ENCODE measurements around the gene SERPINA1. TPM values are rescaled to one million over a fixed set of nuclear protein-coding genes. Genes with fewer than 3 reads are reported as not detected.

SERPINA1 gene
- total and polyA plus RNA-seq, 10 of the 15 experiments (the other 5 are each of a cell fraction or from before 2014, with no cell fraction given): 0.16 to 6.6 (median 0.53) TPM

DNA sequence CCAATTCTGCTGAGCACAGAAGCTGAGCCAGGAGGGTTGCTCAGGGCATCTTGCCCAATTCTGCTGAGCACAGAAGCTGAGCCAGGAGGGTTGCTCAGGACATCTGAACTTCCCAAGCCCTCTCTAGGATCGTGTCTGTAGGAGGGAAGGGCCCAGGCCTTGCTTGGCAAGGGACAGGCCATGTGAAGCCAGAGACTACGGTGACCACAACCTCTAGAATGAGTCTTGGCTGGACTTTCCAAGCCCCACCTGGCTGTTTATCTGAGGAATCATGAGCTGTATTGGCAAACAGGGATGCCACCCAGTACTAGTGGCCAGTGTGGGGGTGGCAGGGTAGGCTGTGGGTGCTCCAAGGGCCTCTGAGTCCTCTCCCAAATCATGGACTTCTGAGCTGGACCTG lies 57.5 kb downstream of the SERPINA1 start (continued):
- TF ChIP-seq, protein P1, sequence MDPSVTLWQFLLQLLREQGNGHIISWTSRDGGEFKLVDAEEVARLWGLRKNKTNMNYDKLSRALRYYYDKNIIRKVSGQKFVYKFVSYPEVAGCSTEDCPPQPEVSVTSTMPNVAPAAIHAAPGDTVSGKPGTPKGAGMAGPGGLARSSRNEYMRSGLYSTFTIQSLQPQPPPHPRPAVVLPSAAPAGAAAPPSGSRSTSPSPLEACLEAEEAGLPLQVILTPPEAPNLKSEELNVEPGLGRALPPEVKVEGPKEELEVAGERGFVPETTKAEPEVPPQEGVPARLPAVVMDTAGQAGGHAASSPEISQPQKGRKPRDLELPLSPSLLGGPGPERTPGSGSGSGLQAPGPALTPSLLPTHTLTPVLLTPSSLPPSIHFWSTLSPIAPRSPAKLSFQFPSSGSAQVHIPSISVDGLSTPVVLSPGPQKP (IDR thresholded peaks at IDR 0.05; ENCODE audit: low read depth, low read length): no peak
- TF ChIP-seq, protein P2, sequence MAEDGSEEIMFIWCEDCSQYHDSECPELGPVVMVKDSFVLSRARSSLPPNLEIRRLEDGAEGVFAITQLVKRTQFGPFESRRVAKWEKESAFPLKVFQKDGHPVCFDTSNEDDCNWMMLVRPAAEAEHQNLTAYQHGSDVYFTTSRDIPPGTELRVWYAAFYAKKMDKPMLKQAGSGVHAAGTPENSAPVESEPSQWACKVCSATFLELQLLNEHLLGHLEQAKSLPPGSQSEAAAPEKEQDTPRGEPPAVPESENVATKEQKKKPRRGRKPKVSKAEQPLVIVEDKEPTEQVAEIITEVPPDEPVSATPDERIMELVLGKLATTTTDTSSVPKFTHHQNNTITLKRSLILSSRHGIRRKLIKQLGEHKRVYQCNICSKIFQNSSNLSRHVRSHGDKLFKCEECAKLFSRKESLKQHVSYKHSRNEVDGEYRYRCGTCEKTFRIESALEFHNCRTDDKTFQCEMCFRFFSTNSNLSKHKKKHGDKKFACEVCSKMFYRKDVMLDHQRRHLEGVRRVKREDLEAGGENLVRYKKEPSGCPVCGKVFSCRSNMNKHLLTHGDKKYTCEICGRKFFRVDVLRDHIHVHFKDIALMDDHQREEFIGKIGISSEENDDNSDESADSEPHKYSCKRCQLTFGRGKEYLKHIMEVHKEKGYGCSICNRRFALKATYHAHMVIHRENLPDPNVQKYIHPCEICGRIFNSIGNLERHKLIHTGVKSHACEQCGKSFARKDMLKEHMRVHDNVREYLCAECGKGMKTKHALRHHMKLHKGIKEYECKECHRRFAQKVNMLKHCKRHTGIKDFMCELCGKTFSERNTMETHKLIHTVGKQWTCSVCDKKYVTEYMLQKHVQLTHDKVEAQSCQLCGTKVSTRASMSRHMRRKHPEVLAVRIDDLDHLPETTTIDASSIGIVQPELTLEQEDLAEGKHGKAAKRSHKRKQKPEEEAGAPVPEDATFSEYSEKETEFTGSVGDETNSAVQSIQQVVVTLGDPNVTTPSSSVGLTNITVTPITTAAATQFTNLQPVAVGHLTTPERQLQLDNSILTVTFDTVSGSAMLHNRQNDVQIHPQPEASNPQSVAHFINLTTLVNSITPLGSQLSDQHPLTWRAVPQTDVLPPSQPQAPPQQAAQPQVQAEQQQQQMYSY (CRISPR knock-in tag; IDR thresholded peaks at IDR 0.05): no peak
- no peak for TF ChIP-seq POLR2AphosphoS5 (IDR thresholded peaks at IDR 0.05; ENCODE audit: low read length)
- TF ChIP-seq SUZ12 (IDR thresholded peaks at IDR 0.05; ENCODE audit: unreplicated experiment): no peak
- TF ChIP-seq EZH2 (IDR thresholded peaks at IDR 0.05; ENCODE audit: borderline replicate concordance, control insufficient read depth, low read depth, low read length): no peak
- TF ChIP-seq HDAC2 (IDR thresholded peaks at IDR 0.05): no peak
- no peak for TF ChIP-seq FOS (IDR thresholded peaks at IDR 0.05; ENCODE audit: borderline replicate concordance, extremely low read depth, insufficient read length)
- TF ChIP-seq, protein P3, sequence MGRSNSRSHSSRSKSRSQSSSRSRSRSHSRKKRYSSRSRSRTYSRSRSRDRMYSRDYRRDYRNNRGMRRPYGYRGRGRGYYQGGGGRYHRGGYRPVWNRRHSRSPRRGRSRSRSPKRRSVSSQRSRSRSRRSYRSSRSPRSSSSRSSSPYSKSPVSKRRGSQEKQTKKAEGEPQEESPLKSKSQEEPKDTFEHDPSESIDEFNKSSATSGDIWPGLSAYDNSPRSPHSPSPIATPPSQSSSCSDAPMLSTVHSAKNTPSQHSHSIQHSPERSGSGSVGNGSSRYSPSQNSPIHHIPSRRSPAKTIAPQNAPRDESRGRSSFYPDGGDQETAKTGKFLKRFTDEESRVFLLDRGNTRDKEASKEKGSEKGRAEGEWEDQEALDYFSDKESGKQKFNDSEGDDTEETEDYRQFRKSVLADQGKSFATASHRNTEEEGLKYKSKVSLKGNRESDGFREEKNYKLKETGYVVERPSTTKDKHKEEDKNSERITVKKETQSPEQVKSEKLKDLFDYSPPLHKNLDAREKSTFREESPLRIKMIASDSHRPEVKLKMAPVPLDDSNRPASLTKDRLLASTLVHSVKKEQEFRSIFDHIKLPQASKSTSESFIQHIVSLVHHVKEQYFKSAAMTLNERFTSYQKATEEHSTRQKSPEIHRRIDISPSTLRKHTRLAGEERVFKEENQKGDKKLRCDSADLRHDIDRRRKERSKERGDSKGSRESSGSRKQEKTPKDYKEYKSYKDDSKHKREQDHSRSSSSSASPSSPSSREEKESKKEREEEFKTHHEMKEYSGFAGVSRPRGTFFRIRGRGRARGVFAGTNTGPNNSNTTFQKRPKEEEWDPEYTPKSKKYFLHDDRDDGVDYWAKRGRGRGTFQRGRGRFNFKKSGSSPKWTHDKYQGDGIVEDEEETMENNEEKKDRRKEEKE (IDR thresholded peaks at IDR 0.05): no peak
- TF ChIP-seq, protein P4, sequence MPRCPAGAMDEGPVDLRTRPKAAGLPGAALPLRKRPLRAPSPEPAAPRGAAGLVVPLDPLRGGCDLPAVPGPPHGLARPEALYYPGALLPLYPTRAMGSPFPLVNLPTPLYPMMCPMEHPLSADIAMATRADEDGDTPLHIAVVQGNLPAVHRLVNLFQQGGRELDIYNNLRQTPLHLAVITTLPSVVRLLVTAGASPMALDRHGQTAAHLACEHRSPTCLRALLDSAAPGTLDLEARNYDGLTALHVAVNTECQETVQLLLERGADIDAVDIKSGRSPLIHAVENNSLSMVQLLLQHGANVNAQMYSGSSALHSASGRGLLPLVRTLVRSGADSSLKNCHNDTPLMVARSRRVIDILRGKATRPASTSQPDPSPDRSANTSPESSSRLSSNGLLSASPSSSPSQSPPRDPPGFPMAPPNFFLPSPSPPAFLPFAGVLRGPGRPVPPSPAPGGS (IDR thresholded peaks at IDR 0.05; ENCODE audit: borderline replicate concordance, insufficient read depth, low read depth, low read length, poor library complexity, severe bottlenecking): no peak
- no peak for TF ChIP-seq TCF7 (IDR thresholded peaks at IDR 0.05; ENCODE audit: borderline replicate concordance)
- TF ChIP-seq, protein P5, sequence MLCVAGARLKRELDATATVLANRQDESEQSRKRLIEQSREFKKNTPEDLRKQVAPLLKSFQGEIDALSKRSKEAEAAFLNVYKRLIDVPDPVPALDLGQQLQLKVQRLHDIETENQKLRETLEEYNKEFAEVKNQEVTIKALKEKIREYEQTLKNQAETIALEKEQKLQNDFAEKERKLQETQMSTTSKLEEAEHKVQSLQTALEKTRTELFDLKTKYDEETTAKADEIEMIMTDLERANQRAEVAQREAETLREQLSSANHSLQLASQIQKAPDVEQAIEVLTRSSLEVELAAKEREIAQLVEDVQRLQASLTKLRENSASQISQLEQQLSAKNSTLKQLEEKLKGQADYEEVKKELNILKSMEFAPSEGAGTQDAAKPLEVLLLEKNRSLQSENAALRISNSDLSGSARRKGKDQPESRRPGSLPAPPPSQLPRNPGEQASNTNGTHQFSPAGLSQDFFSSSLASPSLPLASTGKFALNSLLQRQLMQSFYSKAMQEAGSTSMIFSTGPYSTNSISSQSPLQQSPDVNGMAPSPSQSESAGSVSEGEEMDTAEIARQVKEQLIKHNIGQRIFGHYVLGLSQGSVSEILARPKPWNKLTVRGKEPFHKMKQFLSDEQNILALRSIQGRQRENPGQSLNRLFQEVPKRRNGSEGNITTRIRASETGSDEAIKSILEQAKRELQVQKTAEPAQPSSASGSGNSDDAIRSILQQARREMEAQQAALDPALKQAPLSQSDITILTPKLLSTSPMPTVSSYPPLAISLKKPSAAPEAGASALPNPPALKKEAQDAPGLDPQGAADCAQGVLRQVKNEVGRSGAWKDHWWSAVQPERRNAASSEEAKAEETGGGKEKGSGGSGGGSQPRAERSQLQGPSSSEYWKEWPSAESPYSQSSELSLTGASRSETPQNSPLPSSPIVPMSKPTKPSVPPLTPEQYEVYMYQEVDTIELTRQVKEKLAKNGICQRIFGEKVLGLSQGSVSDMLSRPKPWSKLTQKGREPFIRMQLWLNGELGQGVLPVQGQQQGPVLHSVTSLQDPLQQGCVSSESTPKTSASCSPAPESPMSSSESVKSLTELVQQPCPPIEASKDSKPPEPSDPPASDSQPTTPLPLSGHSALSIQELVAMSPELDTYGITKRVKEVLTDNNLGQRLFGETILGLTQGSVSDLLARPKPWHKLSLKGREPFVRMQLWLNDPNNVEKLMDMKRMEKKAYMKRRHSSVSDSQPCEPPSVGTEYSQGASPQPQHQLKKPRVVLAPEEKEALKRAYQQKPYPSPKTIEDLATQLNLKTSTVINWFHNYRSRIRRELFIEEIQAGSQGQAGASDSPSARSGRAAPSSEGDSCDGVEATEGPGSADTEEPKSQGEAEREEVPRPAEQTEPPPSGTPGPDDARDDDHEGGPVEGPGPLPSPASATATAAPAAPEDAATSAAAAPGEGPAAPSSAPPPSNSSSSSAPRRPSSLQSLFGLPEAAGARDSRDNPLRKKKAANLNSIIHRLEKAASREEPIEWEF (IDR thresholded peaks at IDR 0.05; ENCODE audit: insufficient replicate concordance, low read depth, low read length): no peak
- TF ChIP-seq SREBF1 (IDR thresholded peaks at IDR 0.05; ENCODE audit: low read length): no peak
